ENCODE data around the gene CORO2B. TPM values are rescaled to one million over a fixed set of nuclear protein-coding genes. Genes with fewer than 3 reads are reported as not detected.

CORO2B gene
- total RNA-seq, 1 experiment from 2014 or later = 0.14 TPM

DNA sequence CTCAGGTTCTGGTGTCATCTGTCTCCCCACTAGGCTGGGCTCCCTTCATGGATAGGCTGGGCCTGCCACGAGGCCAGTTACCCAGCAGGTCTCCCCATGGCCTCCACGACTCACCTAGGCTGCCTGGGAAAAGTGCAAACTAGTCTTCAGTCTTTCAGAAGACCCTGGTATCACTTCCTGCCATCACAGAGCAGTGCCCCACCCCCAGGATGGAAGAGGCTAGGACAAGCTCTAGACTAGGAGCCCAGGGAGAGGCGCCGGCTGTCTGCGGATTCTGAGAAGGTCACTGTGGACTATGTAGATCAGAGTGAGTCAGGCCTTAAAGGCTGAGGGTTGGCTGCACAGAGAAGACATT, 63.7 kb downstream of the CORO2B start:
- Mint-ChIP-seq H3K9me3 (ENCODE audit: low read depth, unreplicated experiment) (no peaks in the 10 kb centered on the region), H3K36me3 (ENCODE audit: insufficient read depth, unreplicated experiment) (no peaks in the 10 kb centered on the region), H3K27me3 (ENCODE audit: unreplicated experiment) (peaks cover 59% of the 10 kb centered on the region), H3K4me1 (ENCODE audit: low read depth, unreplicated experiment) (no peaks in the 10 kb centered on the region), H3K4me3 (ENCODE audit: low read depth, unreplicated experiment) (no peak overlapping the region), H3K27ac (ENCODE audit: unreplicated experiment) (no peak overlapping the region)
- TF ChIP-seq, protein P1, sequence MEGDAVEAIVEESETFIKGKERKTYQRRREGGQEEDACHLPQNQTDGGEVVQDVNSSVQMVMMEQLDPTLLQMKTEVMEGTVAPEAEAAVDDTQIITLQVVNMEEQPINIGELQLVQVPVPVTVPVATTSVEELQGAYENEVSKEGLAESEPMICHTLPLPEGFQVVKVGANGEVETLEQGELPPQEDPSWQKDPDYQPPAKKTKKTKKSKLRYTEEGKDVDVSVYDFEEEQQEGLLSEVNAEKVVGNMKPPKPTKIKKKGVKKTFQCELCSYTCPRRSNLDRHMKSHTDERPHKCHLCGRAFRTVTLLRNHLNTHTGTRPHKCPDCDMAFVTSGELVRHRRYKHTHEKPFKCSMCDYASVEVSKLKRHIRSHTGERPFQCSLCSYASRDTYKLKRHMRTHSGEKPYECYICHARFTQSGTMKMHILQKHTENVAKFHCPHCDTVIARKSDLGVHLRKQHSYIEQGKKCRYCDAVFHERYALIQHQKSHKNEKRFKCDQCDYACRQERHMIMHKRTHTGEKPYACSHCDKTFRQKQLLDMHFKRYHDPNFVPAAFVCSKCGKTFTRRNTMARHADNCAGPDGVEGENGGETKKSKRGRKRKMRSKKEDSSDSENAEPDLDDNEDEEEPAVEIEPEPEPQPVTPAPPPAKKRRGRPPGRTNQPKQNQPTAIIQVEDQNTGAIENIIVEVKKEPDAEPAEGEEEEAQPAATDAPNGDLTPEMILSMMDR (IDR thresholded peaks at IDR 0.05; ENCODE audit: unreplicated experiment) = no peak
- intact Hi-C loops (cut with micrococcal nuclease; ENCODE audit: unreplicated experiment) = no loop called here
- CTCF ChIA-PET = no interaction called here
- DNase-seq = no peak
- BruUV-seq (replicated peaks) = no TSS peak

DNA sequence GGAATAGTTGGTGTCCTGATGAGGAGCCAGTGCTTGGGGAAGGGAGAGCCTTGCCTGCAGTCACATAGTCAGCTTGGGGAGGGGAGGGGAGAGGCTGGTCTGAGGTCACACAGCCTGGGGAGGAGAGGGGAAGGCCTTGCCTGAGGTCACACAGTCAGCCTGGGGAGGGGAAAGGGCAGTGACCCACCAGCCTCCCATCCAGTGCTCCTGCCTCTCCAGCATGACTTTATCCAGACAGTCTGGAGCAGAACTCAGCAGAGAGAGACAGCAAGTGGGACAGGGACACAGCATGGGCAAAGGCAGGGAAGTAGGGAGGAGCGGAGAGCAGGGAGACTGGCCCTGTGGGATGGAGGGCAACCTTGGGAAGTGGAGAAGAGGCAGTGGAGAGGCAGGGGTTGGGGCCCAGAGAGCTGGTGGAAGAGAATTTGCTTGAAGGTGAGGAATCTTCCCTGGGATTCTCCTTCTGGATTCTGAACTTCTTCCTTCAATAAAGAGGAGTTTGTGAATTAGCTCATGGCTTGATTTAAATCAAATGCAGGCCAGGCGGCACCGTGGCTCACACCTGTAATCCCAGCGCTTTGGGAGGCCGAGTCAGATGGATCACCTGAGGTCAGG, 64.5 kb downstream of the CORO2B start:
- intact Hi-C loops (cut with micrococcal nuclease; ENCODE audit: unreplicated experiment) = no loop called here

DNA sequence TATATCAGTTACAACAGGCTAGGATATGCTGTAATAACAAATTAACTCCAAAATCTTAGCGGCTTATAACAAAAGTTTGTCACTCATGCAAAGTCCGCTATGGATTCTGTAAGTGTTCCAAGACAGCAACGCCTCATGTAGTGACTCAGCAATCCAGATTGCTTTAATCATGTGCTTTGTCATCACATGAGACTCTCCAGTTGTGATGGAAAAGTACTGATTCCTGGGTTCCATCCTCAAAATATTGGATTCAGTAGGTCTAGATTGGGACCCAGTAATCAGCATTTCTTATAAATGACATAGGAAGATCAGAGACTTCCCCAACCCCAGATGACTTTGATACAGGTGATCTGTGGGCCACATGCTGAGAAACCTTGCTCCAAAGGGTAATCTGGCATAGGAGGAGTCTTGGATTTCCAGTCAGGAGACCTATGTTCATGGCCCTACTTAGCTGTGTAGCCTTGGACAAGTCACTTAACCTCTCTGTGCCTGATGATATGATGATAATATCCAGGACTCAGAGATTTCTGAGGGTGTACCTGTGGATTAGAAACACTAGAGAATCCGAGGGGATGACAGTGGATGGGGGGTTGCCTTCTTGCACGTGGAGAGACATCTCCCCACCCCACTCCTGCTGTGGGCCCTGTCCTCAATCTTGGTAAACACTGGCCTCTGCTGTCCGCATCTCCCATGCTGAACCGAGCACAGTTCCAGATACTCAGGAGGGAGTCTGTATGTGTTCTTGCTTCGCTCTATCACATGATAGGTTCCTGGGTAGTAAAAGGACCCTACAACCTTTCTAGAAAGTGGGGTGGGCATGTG, 65.5 kb downstream of the CORO2B start:
- CTCF ChIA-PET = no interaction called here
- BruUV-seq (replicated peaks) = no TSS peak
- H3K27me3 Mint-ChIP-seq (ENCODE audit: unreplicated experiment) = peaks cover 40% of the 10 kb centered on the region
- no peaks in the 10 kb centered on the region for H3K9me3 Mint-ChIP-seq (ENCODE audit: low read depth, unreplicated experiment)
- H3K27ac Mint-ChIP-seq (ENCODE audit: unreplicated experiment) = no peak overlapping the region
- no peaks in the 10 kb centered on the region for H3K4me1 Mint-ChIP-seq (ENCODE audit: low read depth, unreplicated experiment)
- no peaks in the 10 kb centered on the region for H3K36me3 Mint-ChIP-seq (ENCODE audit: insufficient read depth, unreplicated experiment)
- TF ChIP-seq, protein P1 (IDR thresholded peaks at IDR 0.05; ENCODE audit: unreplicated experiment) = no peak
- no peak for DNase-seq
- intact Hi-C loops (cut with micrococcal nuclease; ENCODE audit: unreplicated experiment) = no loop called here
- H3K4me3 Mint-ChIP-seq (ENCODE audit: low read depth, unreplicated experiment) = no peak overlapping the region

More for the DNA sequence above, 64.5 kb downstream of the CORO2B start:
- DNase-seq = no peak
- H3K9me3 Mint-ChIP-seq (ENCODE audit: low read depth, unreplicated experiment) = no peaks in the 10 kb centered on the region
- peaks cover 50% of the 10 kb centered on the region for H3K27me3 Mint-ChIP-seq (ENCODE audit: unreplicated experiment)
- TF ChIP-seq, protein P1 (IDR thresholded peaks at IDR 0.05; ENCODE audit: unreplicated experiment) = no peak
- no peak overlapping the region for H3K4me3 Mint-ChIP-seq (ENCODE audit: low read depth, unreplicated experiment)
- H3K36me3 Mint-ChIP-seq (ENCODE audit: insufficient read depth, unreplicated experiment) = no peaks in the 10 kb centered on the region
- CTCF ChIA-PET = no interaction called here
- BruUV-seq (replicated peaks) = no TSS peak
- H3K4me1 Mint-ChIP-seq (ENCODE audit: low read depth, unreplicated experiment) = no peaks in the 10 kb centered on the region
- H3K27ac Mint-ChIP-seq (ENCODE audit: unreplicated experiment) = no peak overlapping the region

DNA sequence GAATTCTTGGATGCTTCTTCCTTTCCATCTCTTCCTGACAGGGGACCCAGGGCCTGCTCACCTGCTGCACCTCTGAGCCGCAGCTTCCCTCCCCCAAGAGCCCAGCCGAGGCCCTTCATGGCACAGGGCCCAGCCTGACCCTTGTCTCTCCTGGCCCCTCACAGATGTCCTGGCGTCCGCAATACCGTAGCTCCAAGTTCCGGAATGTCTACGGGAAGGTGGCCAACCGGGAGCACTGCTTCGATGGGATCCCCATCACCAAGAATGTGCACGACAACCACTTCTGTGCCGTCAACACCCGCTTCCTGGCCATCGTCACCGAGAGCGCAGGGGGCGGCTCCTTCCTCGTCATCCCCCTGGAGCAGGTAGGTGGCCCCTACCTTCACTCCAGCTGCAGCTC, 66.2 kb downstream of the CORO2B start:
- intact Hi-C loops (cut with micrococcal nuclease; ENCODE audit: unreplicated experiment) = no loop called here
- H3K27ac Mint-ChIP-seq (ENCODE audit: unreplicated experiment) = no peak overlapping the region
- TF ChIP-seq, protein P1 (IDR thresholded peaks at IDR 0.05; ENCODE audit: unreplicated experiment) = no peak
- no peaks in the 10 kb centered on the region for H3K9me3 Mint-ChIP-seq (ENCODE audit: low read depth, unreplicated experiment)
- peaks cover 33% of the 10 kb centered on the region for H3K27me3 Mint-ChIP-seq (ENCODE audit: unreplicated experiment)
- CTCF ChIA-PET = no interaction called here
- BruUV-seq (replicated peaks) = no TSS peak
- no peak for DNase-seq
- H3K4me1 Mint-ChIP-seq (ENCODE audit: low read depth, unreplicated experiment) = no peaks in the 10 kb centered on the region
- H3K36me3 Mint-ChIP-seq (ENCODE audit: insufficient read depth, unreplicated experiment) = no peaks in the 10 kb centered on the region
- no peak overlapping the region for H3K4me3 Mint-ChIP-seq (ENCODE audit: low read depth, unreplicated experiment)

All from Calu3 (cell line).